GM19467 (cell line): ENCODE data around the gene SRC.
"Not testable (repeated sequence)": the region's sequence is repeated elsewhere in the genome, so short reads cannot be mapped to it uniquely, and the experiment has no call there.

Experiments used
- ATAC-seq: cut with Tn5 transposase; IDR thresholded peaks from one replicate; pipeline ENCODE4 v1.9.1; 2021; ENCODE audit warnings: mild to moderate bottlenecking, moderate library complexity; ENCODE audit not compliant: unreplicated experiment

The SRC gene

GRCh38 chr20:37361336-37361735, 15.4 kb downstream of the SRC start:
- ATAC-seq, result no peak

GRCh38 chr20:37362231-37362792, 16.4 kb downstream of the SRC start:
- ATAC-seq, result no peak

GRCh38 chr20:37362821-37363220, 16.9 kb downstream of the SRC start:
- no peak for ATAC-seq

- ATAC-seq, result no peak
Observed at GRCh38 chr20:37363221-37364012, 17.5 kb downstream of the SRC start.

- no peak for ATAC-seq
Observed at GRCh38 chr20:37364013-37364926, 18.3 kb downstream of the SRC start.

GRCh38 chr20:37364927-37365272, 19.0 kb downstream of the SRC start:
- no peak for ATAC-seq

- ATAC-seq, result no peak
Observed at GRCh38 chr20:37365760-37366638, 20.1 kb downstream of the SRC start.

GRCh38 chr20:37366743-37367142, 20.8 kb downstream of the SRC start:
- ATAC-seq, result no peak

- ATAC-seq, result no peak
Observed at GRCh38 chr20:37369846-37370245, 23.9 kb downstream of the SRC start.

GRCh38 chr20:37371845-37372244, 25.9 kb downstream of the SRC start:
- not testable (repeated sequence) for ATAC-seq

GRCh38 chr20:37372441-37372840, 26.5 kb downstream of the SRC start:
- ATAC-seq, result no peak

GRCh38 chr20:37373020-37373598, 27.2 kb downstream of the SRC start:
- ATAC-seq, result no peak

- ATAC-seq, result no peak
Observed at GRCh38 chr20:37375227-37375626, 29.3 kb downstream of the SRC start.

GRCh38 chr20:37376324-37376723, 30.4 kb downstream of the SRC start:
- ATAC-seq, result no peak

GRCh38 chr20:37376791-37377190, 30.9 kb downstream of the SRC start:
- ATAC-seq, result no peak

- ATAC-seq, result peak; percentile 41
Observed at GRCh38 chr20:37377346-37378081, 31.6 kb downstream of the SRC start.

- ATAC-seq, result no peak
Observed at GRCh38 chr20:37378420-37378784, 32.5 kb downstream of the SRC start.

GRCh38 chr20:37378785-37379598, 33.1 kb downstream of the SRC start:
- no peak for ATAC-seq
